HG03342 (cell line): Measurements from ENCODE around the gene PIH1D1.
"Not testable (repeated sequence)": the region's sequence is repeated elsewhere in the genome, so short reads cannot be mapped to it uniquely, and the experiment has no call there.

Source experiments
- ATAC-seq: cut with Tn5 transposase; IDR thresholded peaks from one replicate; pipeline ENCODE4 v1.9.1; 2021; ENCODE audit warnings: mild to moderate bottlenecking, moderate library complexity; ENCODE audit not compliant: unreplicated experiment

The PIH1D1 gene

GRCh38 chr19:49456326-49456725 lies 4.7 kb upstream of the PIH1D1 start:
- ATAC-seq, result no peak

- ATAC-seq, result no peak
Measured at GRCh38 chr19:49455773-49456172, 4.2 kb upstream of the PIH1D1 start.

GRCh38 chr19:49453757-49454240 lies 2.2 kb upstream of the PIH1D1 start:
- no peak for ATAC-seq

GRCh38 chr19:49453013-49453756 lies 1.6 kb upstream of the PIH1D1 start, which contains the start of gene ALDH16A1:
Gene ALDH16A1 (plus strand): TSS chr19:49453225. CDS start chr19:49453332, 107 bp downstream.
- ATAC-seq, result peak; percentile 77

GRCh38 chr19:49450405-49450804 lies 1.2 kb downstream of the PIH1D1 start:
- no peak for ATAC-seq

- no peak for ATAC-seq
Measured at GRCh38 chr19:49448432-49448786, 3.2 kb downstream of the PIH1D1 start.

- no peak for ATAC-seq
Measured at GRCh38 chr19:49447485-49448431, 3.9 kb downstream of the PIH1D1 start.

GRCh38 chr19:49445997-49446396 lies 5.6 kb downstream of the PIH1D1 start:
- ATAC-seq, result no peak

GRCh38 chr19:49444100-49444700 lies 7.4 kb downstream of the PIH1D1 start:
- not testable (repeated sequence) for ATAC-seq

- peak; percentile 74 for ATAC-seq
Measured at GRCh38 chr19:49443366-49444099, 8.1 kb downstream of the PIH1D1 start.

- ATAC-seq, result no peak
Measured at GRCh38 chr19:49442771-49443365, 8.7 kb downstream of the PIH1D1 start.

- no peak for ATAC-seq
Measured at GRCh38 chr19:49442354-49442753, 9.3 kb downstream of the PIH1D1 start.

- ATAC-seq, result no peak
Measured at GRCh38 chr19:49441960-49442350, 9.7 kb downstream of the PIH1D1 start.

GRCh38 chr19:49441210-49441959 lies 10.2 kb downstream of the PIH1D1 start, which contains the start of gene SLC17A7:
Gene SLC17A7 (minus strand): TSS chr19:49441527. CDS start chr19:49441379, 148 bp downstream.
- no peak for ATAC-seq

- no peak for ATAC-seq
Measured at GRCh38 chr19:49440439-49441209, 11.0 kb downstream of the PIH1D1 start.

- ATAC-seq, result no peak
Measured at GRCh38 chr19:49439836-49440235, 11.8 kb downstream of the PIH1D1 start.

- no peak for ATAC-seq
Measured at GRCh38 chr19:49438261-49438660, 13.4 kb downstream of the PIH1D1 start.

GRCh38 chr19:49437231-49437630 lies 14.4 kb downstream of the PIH1D1 start:
- no peak for ATAC-seq
